Measurements from ENCODE around the gene SLC6A11. TPM values are rescaled to one million over a fixed set of nuclear protein-coding genes. Genes with fewer than 3 reads are reported as not detected.

Gene SLC6A11
- total and polyA plus RNA-seq, 2 of the 13 experiments (the other 11 are each of a cell fraction or from before 2014, with no cell fraction given), result 17.9 to 34.5 TPM

GRCh38 chr3:10857235-10857634 is 41.2 kb downstream of the SLC6A11 start:
- Histone ChIP-seq H3K79me2 (ENCODE audit: insufficient read depth, low read length) (no peaks in the 10 kb centered on the region), H3K4me1 (ENCODE audit: insufficient read depth, low read length) (peaks cover 24% of the 10 kb centered on the region), H3K9ac (ENCODE audit: insufficient read depth, low read depth, low read length) (no peak overlapping the region), H3K9me3 (ENCODE audit: low read length) (no peaks in the 10 kb centered on the region), H3K4me3 (replicated peaks in 1 of 3; ENCODE audit: insufficient read depth in 1 of 3, low read depth in 2 of 3, low read length in 3 of 3) (no peak overlapping the region), H3K4me2 (ENCODE audit: low read depth, low read length) (no peak overlapping the region), H3K27ac (ENCODE audit: extremely low read length, insufficient read depth, low read length) (no peak overlapping the region), H2AFZ (ENCODE audit: low read length) (no peak overlapping the region), H3K36me3 (replicated peaks in 1 of 2; ENCODE audit: control insufficient read depth in 1 of 2, insufficient read depth in 2 of 2, low read length in 2 of 2) (peaks cover 0 to 3% of the 10 kb centered on the region in 2 experiments; a peak in 2 of 5 replicates), H3K27me3 (ENCODE audit: control insufficient read depth in 1 of 2, insufficient read depth in 2 of 2, low read length in 2 of 2) (no peaks in the 10 kb centered on the region), H4K20me1 (ENCODE audit: insufficient read depth, low read length) (no peaks in the 10 kb centered on the region)
- TF ChIP-seq E2F1 (CRISPR knock-in tag; IDR thresholded peaks at IDR 0.05) (no peak), GPBP1L1 (CRISPR knock-in tag; IDR thresholded peaks at IDR 0.05) (no peak), HOXD1 (CRISPR knock-in tag; IDR thresholded peaks at IDR 0.05) (no peak)
- ATAC-seq (no peak), DNase-seq (ENCODE audit: low spot score) (no peak), FAIRE-seq (no peak)
- no TSS peak for BruUV-seq (replicated peaks)
- POLR2A ChIA-PET, result interaction anchor here (2.3 kb wide), 1 partner anchor 44 kb away, joined by 14 read pairs; no protein-coding TSS in a partner anchor
- in situ Hi-C loops (cut with HindIII; ENCODE audit: extremely low pct_ligation_motif_present, low pct_unique_long_range_greater_than_20kb) (no loop called here), intact Hi-C loops (cut with micrococcal nuclease; ENCODE audit: unreplicated experiment) (no loop called here)
- CTCF ChIA-PET (ENCODE audit: low intra/inter-chr PET ratio, low total read pairs), result no interaction called here
- 100% methylated on average over 2 of the region's 2 CpGs for WGBS (ENCODE audit: low lambda C conversion rate)

- no peaks in the 10 kb centered on the region for H4K20me1 ChIP-seq (ENCODE audit: insufficient read depth, low read length)
- H3K4me1 ChIP-seq (ENCODE audit: insufficient read depth, low read length), result peaks cover 24% of the 10 kb centered on the region
- H3K9me3 ChIP-seq (ENCODE audit: low read length), result no peaks in the 10 kb centered on the region
- no peak overlapping the region for H2AFZ ChIP-seq (ENCODE audit: low read length)
- WGBS (ENCODE audit: low lambda C conversion rate), result 77% methylated on average over 3 of the region's 3 CpGs
- FAIRE-seq (no peak), ATAC-seq (no peak), DNase-seq (ENCODE audit: low spot score) (no peak)
- no TSS peak for BruUV-seq (replicated peaks)
- H3K36me3 ChIP-seq (replicated peaks in 1 of 2; ENCODE audit: control insufficient read depth in 1 of 2, insufficient read depth in 2 of 2, low read length in 2 of 2), result peaks cover 0 to 3% of the 10 kb centered on the region in 2 experiments; a peak in 2 of 5 replicates
- no peaks in the 10 kb centered on the region for H3K27me3 ChIP-seq (ENCODE audit: control insufficient read depth in 1 of 2, insufficient read depth in 2 of 2, low read length in 2 of 2)
- H3K79me2 ChIP-seq (ENCODE audit: insufficient read depth, low read length), result no peaks in the 10 kb centered on the region
- in situ Hi-C loops (cut with HindIII; ENCODE audit: extremely low pct_ligation_motif_present, low pct_unique_long_range_greater_than_20kb), result no loop called here
- ChIA-PET CTCF (ENCODE audit: low intra/inter-chr PET ratio, low total read pairs) (no interaction called here), POLR2A (no interaction called here)
- H3K27ac ChIP-seq (ENCODE audit: extremely low read length, insufficient read depth, low read length), result no peak overlapping the region
- intact Hi-C loops (cut with micrococcal nuclease; ENCODE audit: unreplicated experiment), result no loop called here
- no peak overlapping the region for H3K4me3 ChIP-seq (replicated peaks in 1 of 3; ENCODE audit: insufficient read depth in 1 of 3, low read depth in 2 of 3, low read length in 3 of 3)
- no peak overlapping the region for H3K9ac ChIP-seq (ENCODE audit: insufficient read depth, low read depth, low read length)
- no peak overlapping the region for H3K4me2 ChIP-seq (ENCODE audit: low read depth, low read length)
- no peak for TF ChIP-seq KLF11 (CRISPR knock-in tag; IDR thresholded peaks at IDR 0.05)
- TF ChIP-seq ZNF740 (CRISPR knock-in tag; IDR thresholded peaks at IDR 0.05), result no peak
- no peak for TF ChIP-seq ZFP1 (CRISPR knock-in tag; IDR thresholded peaks at IDR 0.05)
- TF ChIP-seq ZNF350 (CRISPR knock-in tag; IDR thresholded peaks at IDR 0.05; ENCODE audit: borderline replicate concordance, low read depth), result no peak
- no peak for TF ChIP-seq FOXC1 (CRISPR knock-in tag; IDR thresholded peaks at IDR 0.05; ENCODE audit: borderline replicate concordance)
- TF ChIP-seq ZFP90 (CRISPR knock-in tag; IDR thresholded peaks at IDR 0.05; ENCODE audit: borderline replicate concordance), result no peak
- no peak for TF ChIP-seq ZNF326 (CRISPR knock-in tag; IDR thresholded peaks at IDR 0.05; ENCODE audit: borderline replicate concordance)
- TF ChIP-seq PAF1 (CRISPR knock-in tag; IDR thresholded peaks at IDR 0.05), result no peak
- TF ChIP-seq MYPOP (CRISPR knock-in tag; IDR thresholded peaks at IDR 0.05), result no peak
- no peak for TF ChIP-seq ARNTL (CRISPR knock-in tag; IDR thresholded peaks at IDR 0.05)
- TF ChIP-seq SOX13 (IDR thresholded peaks at IDR 0.05), result no peak
- TF ChIP-seq SOX13 (CRISPR knock-in tag; conservative IDR thresholded peaks at IDR 0.05 in 1 of 2, IDR thresholded peaks at IDR 0.05 in 1 of 2), result no peak
Measured at GRCh38 chr3:10858091-10858490, 42.1 kb downstream of the SLC6A11 start.

All from HepG2 (cell line).